Measurements from ENCODE around the gene HSP90AB1. TPM values are rescaled to one million over a fixed set of nuclear protein-coding genes. Genes with fewer than 3 reads are reported as not detected.

HSP90AB1 gene
- total RNA-seq, 1 donor from 2014 or later = 914 TPM

DNA sequence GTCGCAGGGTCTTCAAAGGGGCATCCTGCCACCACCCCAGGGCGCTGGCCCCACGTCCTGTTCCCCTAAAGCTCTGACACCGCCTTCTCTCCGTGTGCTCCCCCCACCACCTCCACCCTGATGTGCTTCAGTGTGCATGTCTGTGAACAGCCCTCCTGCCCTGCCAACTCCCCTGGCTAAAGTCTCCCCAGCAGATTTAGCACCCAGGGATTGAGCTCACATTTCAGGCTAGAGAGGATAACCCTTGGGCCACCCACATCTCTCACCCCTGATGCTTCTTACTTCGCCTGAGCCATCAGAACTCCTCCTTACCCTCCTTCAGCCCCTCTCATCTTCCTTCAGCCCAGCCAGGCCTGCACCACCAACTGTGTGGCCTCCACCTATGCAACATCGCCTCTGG, 30.9 kb downstream of the HSP90AB1 start:
- Mint-ChIP-seq H3K36me3 (ENCODE audit: low read depth, unreplicated experiment) (peaks cover 2% of the 10 kb centered on the region), H3K4me3 (ENCODE audit: unreplicated experiment) (no peak overlapping the region), H3K27me3 (ENCODE audit: low read depth, unreplicated experiment) (peaks cover 52% of the 10 kb centered on the region), H3K4me1 (ENCODE audit: low read depth, unreplicated experiment) (peaks cover 4% of the 10 kb centered on the region), H3K9me3 (ENCODE audit: unreplicated experiment) (no peaks in the 10 kb centered on the region), H3K27ac (ENCODE audit: unreplicated experiment) (no peak overlapping the region)
- TF ChIP-seq EZH2 (IDR thresholded peaks at IDR 0.05; ENCODE audit: insufficient read depth, low read length) = no peak
- TF ChIP-seq, protein P1, sequence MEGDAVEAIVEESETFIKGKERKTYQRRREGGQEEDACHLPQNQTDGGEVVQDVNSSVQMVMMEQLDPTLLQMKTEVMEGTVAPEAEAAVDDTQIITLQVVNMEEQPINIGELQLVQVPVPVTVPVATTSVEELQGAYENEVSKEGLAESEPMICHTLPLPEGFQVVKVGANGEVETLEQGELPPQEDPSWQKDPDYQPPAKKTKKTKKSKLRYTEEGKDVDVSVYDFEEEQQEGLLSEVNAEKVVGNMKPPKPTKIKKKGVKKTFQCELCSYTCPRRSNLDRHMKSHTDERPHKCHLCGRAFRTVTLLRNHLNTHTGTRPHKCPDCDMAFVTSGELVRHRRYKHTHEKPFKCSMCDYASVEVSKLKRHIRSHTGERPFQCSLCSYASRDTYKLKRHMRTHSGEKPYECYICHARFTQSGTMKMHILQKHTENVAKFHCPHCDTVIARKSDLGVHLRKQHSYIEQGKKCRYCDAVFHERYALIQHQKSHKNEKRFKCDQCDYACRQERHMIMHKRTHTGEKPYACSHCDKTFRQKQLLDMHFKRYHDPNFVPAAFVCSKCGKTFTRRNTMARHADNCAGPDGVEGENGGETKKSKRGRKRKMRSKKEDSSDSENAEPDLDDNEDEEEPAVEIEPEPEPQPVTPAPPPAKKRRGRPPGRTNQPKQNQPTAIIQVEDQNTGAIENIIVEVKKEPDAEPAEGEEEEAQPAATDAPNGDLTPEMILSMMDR (IDR thresholded peaks at IDR 0.05; ENCODE audit: insufficient read depth, low read depth, low read length) = no peak
- Histone ChIP-seq H2AFZ (ENCODE audit: low read depth, low read length) (no peak overlapping the region), H4K20me1 (ENCODE audit: insufficient read depth, low read length) (no peaks in the 10 kb centered on the region), H3K36me3 (ENCODE audit: insufficient read depth, low read length) (no peaks in the 10 kb centered on the region), H3K4me1 (ENCODE audit: insufficient read depth, low read length) (no peaks in the 10 kb centered on the region), H3K27me3 (ENCODE audit: insufficient read depth, low read length) (peaks cover 12% of the 10 kb centered on the region), H3K27ac (ENCODE audit: low read depth, low read length) (no peak overlapping the region), H3K79me2 (ENCODE audit: insufficient read depth, low read length) (no peaks in the 10 kb centered on the region), H3K9ac (ENCODE audit: low read length) (no peak overlapping the region), H3K9me3 (ENCODE audit: insufficient read depth, low read depth, low read length) (no peaks in the 10 kb centered on the region), H3K4me3 (ENCODE audit: insufficient read depth, low read depth, low read length) (no peak overlapping the region), H3K4me2 (ENCODE audit: low read length) (no peak overlapping the region)
- no peak for FAIRE-seq
- no peak for DNase-seq (ENCODE audit: low read depth)

DNA sequence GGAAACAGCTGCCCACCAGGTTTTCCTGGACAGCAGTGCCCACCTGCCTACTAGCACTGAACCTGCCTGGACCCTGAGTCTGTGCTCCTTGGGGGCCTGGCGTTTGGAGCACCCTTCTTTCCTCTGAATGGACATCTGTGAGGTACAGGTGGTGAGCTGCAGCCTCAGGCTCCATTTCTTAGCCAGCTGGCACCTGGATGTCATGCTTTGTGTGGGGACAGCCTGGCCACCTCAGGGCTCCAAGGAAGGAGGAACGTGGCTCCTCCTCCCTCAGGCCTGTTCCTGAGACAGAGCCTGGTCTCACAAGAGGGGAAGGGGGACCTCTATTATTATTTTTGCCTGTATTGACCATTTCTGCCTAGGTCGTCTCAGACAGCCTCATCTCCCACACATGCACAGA, 31.4 kb downstream of the HSP90AB1 start:
- peaks cover 52% of the 10 kb centered on the region for H3K27me3 Mint-ChIP-seq (ENCODE audit: low read depth, unreplicated experiment)

More for the DNA sequence above, 31.4 kb downstream of the HSP90AB1 start:
- H3K9me3 ChIP-seq (ENCODE audit: insufficient read depth, low read depth, low read length) = no peaks in the 10 kb centered on the region
- Mint-ChIP-seq H3K36me3 (ENCODE audit: low read depth, unreplicated experiment) (peaks cover 2% of the 10 kb centered on the region), H3K4me1 (ENCODE audit: low read depth, unreplicated experiment) (peaks cover 4% of the 10 kb centered on the region), H3K4me3 (ENCODE audit: unreplicated experiment) (no peak overlapping the region), H3K9me3 (ENCODE audit: unreplicated experiment) (no peaks in the 10 kb centered on the region), H3K27ac (ENCODE audit: unreplicated experiment) (no peak overlapping the region)
- H3K27me3 ChIP-seq (ENCODE audit: insufficient read depth, low read length) = peaks cover 14% of the 10 kb centered on the region
- no peak overlapping the region for H3K27ac ChIP-seq (ENCODE audit: low read depth, low read length)
- TF ChIP-seq, protein P1 (IDR thresholded peaks at IDR 0.05; ENCODE audit: insufficient read depth, low read depth, low read length) = no peak
- TF ChIP-seq EZH2 (IDR thresholded peaks at IDR 0.05; ENCODE audit: insufficient read depth, low read length) = no peak
- FAIRE-seq (no peak), DNase-seq (ENCODE audit: low read depth) (no peak)
- no peak overlapping the region for H3K4me3 ChIP-seq (ENCODE audit: insufficient read depth, low read depth, low read length)
- H3K4me1 ChIP-seq (ENCODE audit: insufficient read depth, low read length) = no peaks in the 10 kb centered on the region
- H2AFZ ChIP-seq (ENCODE audit: low read depth, low read length) = no peak overlapping the region
- H3K79me2 ChIP-seq (ENCODE audit: insufficient read depth, low read length) = no peaks in the 10 kb centered on the region
- H3K9ac ChIP-seq (ENCODE audit: low read length) = no peak overlapping the region
- no peaks in the 10 kb centered on the region for H3K36me3 ChIP-seq (ENCODE audit: insufficient read depth, low read length)
- no peaks in the 10 kb centered on the region for H4K20me1 ChIP-seq (ENCODE audit: insufficient read depth, low read length)
- H3K4me2 ChIP-seq (ENCODE audit: low read length) = no peak overlapping the region

Measured in astrocyte (in vitro differentiated cells and primary cell).